BJ (cell line): ENCODE results near the gene ADAM10. TPM values are rescaled to one million over a fixed set of nuclear protein-coding genes. Genes with fewer than 3 reads are reported as not detected.

ENCODE experiments used
- CTCF ChIA-PET: fragments of 350-600 bp; formaldehyde crosslinking; extraction: SDS; loops from one replicate; lab custom pipeline; 2021; ENCODE audit warnings: antibody characterized with exemption, inconsistent platforms; lab: Yijun Ruan, JAX
- POLR2A ChIA-PET: fragments of 300-600 bp; sonication (Branson Sonifier 250); formaldehyde crosslinking; extraction: SDS; loops from one replicate; lab custom pipeline; 2021; ENCODE audit warnings: antibody characterized with exemption; lab: Charles Lee
- DNase-seq: peaks from one replicate; pipeline ENCODE4 v3.0.0-alpha.2; 2011; ENCODE audit warnings: low read depth
- H3K27me3 ChIP-seq: 2 replicates; pipeline ENCODE4 v1.6.0; 2011; ENCODE audit warnings: low read length; ENCODE audit not compliant: control insufficient read depth, insufficient read depth
- H3K36me3 ChIP-seq: 2 replicates; pipeline ENCODE4 v1.5.1; 2011; ENCODE audit warnings: low read length; ENCODE audit not compliant: control insufficient read depth, insufficient read depth
- H3K4me3 ChIP-seq: 2 replicates; pipeline ENCODE4 v1.5.1; 2011; ENCODE audit warnings: low read depth, mild to moderate bottlenecking, control low read depth, low read length
- polyA plus RNA-seq: library from polyadenylated mRNA; depleted of rRNA; stranded (reverse); fragments of >200 nt; gene quantifications from 2 replicates; pipeline ENCODE4 v1.2.3, GENCODE V29; 2011
- TF ChIP-seq, protein P1 (sequence below): IDR thresholded peaks from 2 replicates; pipeline ENCODE4 v1.5.1; 2011; ENCODE audit warnings: low read depth, mild to moderate bottlenecking, control low read depth, inconsistent platforms, low read length, moderate library complexity; ENCODE audit not compliant: insufficient read depth

Gene ADAM10
- polyA plus RNA-seq, 1 experiment = 106 TPM

DNA sequence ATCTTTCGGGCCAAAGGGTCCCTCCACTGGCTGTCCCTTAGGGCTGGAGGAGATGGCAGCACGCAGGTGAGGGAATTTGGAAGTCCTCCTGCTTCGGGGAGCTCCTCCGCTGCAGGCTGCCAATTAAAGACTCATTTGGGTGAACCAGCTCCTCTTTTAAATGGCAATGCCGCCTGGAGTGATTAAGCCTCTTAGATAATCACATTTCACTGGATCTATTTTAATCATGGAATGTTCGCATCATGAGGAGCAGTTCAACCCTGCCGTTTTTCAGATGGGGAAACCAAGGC is 199.8 kb downstream of the ADAM10 start:
- Histone ChIP-seq H3K36me3 (no peaks in the 10 kb centered on the region), H3K4me3 (no peak overlapping the region), H3K27me3 (peaks cover 2% of the 10 kb centered on the region)
- TF ChIP-seq, protein P1, sequence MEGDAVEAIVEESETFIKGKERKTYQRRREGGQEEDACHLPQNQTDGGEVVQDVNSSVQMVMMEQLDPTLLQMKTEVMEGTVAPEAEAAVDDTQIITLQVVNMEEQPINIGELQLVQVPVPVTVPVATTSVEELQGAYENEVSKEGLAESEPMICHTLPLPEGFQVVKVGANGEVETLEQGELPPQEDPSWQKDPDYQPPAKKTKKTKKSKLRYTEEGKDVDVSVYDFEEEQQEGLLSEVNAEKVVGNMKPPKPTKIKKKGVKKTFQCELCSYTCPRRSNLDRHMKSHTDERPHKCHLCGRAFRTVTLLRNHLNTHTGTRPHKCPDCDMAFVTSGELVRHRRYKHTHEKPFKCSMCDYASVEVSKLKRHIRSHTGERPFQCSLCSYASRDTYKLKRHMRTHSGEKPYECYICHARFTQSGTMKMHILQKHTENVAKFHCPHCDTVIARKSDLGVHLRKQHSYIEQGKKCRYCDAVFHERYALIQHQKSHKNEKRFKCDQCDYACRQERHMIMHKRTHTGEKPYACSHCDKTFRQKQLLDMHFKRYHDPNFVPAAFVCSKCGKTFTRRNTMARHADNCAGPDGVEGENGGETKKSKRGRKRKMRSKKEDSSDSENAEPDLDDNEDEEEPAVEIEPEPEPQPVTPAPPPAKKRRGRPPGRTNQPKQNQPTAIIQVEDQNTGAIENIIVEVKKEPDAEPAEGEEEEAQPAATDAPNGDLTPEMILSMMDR = no peak
- ChIA-PET CTCF (interaction anchor here (2.0 kb wide), 1 partner anchor 115 kb away, joined by 5 read pairs; no protein-coding TSS in a partner anchor), POLR2A (no interaction called here)
- DNase-seq = no peak

DNA sequence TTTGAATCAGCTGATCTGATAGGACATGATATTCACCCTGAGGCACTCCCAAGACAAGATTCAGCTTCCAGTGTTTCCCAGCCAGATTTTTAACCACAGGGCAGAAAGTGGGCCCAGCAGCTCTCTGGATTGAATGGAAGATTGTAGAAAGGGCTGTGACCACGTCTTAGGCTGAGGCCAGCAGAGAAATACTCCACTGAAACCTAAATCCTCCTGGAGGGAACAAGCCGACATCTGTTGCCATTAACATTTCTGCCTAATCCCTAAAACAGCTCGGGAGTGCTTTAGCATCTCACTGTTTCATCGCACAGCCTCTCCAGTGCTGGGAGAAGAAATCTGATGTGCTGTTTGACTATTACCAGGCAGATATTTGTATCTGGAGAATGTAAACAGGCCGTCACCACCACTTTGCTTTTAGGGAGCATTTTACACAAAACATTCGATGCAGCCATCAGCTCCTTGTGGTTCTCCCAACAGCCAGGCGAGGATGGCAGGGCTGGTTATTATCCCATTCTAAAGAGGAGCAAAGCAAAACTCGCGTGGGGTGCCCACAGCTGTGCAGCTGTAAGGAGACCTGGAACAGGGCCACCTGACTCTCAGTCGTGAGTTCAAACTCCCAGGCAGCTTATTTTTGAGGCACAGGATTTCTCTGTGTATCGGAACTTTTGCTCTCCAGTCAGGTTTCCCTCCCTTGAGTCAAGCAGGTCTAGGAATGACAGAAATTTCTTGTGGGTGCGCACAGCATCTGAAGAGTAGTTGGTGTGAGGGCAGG is 200.3 kb downstream of the ADAM10 start:
- TF ChIP-seq, protein P1 = no peak
- no peak for DNase-seq
- Histone ChIP-seq H3K27me3 (no peaks in the 10 kb centered on the region), H3K4me3 (no peak overlapping the region), H3K36me3 (no peaks in the 10 kb centered on the region)
- CTCF ChIA-PET = interaction anchor here (2.0 kb wide), 1 partner anchor 115 kb away, joined by 5 read pairs; no protein-coding TSS in a partner anchor
- POLR2A ChIA-PET = no interaction called here

DNA sequence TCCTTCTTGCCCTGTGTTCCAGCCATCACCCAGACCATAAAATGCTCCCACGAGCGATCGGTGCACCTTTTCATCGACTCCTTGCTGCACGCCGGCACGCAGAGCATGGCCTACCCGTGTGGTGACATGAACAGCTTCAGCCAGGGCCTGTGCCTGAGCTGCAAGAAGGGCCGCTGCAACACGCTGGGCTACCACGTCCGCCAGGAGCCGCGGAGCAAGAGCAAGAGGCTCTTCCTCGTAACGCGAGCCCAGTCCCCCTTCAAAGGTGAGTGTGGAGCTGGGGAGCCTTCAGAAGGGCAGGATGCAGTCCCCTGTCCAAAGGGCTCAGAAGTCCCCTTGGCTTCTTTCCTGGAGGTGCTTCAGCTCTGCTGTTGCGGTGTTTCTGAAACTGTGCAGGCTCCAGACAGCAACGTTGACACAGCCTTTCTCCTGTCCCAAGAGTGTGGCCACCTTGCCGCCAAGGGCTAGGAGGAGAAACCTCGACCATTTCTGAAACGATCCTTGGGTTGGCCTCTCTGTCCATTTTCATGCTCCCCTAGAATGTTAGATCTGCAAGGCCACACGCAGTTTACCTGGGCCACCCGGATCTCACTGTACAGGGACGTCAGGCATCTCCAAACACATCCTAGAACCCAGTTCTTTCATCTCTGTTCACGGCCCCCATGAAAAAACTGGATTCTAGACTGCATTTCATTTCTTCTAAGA is 201.0 kb downstream of the ADAM10 start:
- DNase-seq = no peak
- no peaks in the 10 kb centered on the region for H3K36me3 ChIP-seq
- no peak overlapping the region for H3K4me3 ChIP-seq
- TF ChIP-seq, protein P1 = no peak
- ChIA-PET POLR2A (no interaction called here), CTCF (no interaction called here)
- H3K27me3 ChIP-seq = no peaks in the 10 kb centered on the region

- CTCF ChIA-PET = interaction anchor here (0.9 kb wide), 1 partner anchor 26 kb away, joined by 5 read pairs; no protein-coding TSS in a partner anchor
Measured at GRCh38 chr15:58547628-58548307, 201.7 kb downstream of the ADAM10 start.

More at GRCh38 chr15:58547628-58548307, 201.7 kb downstream of the ADAM10 start:
- Histone ChIP-seq H3K36me3 (no peaks in the 10 kb centered on the region), H3K4me3 (no peak overlapping the region), H3K27me3 (no peaks in the 10 kb centered on the region)
- POLR2A ChIA-PET = no interaction called here
- DNase-seq = no peak
- TF ChIP-seq, protein P1 = no peak
